IMR-90 (cell line): ENCODE measurements around the gene TGFB2. TPM values are rescaled to one million over a fixed set of nuclear protein-coding genes. Genes with fewer than 3 reads are reported as not detected.

Experiments
- ATAC-seq: fragments of 200-7000 bp; cut with Tn5 transposase; 2 replicates; pipeline ENCODE4 v1.9.1; 2020; ENCODE audit warnings: low read depth, mild to moderate bottlenecking, moderate library complexity
- BruUV-seq: library from RNA; stranded (reverse); fragments of 400-500 nt; replicated peaks from 2 replicates; lab custom pipeline; 2021; lab: Mats Ljungman, UMichigan
- CTCF ChIA-PET: fragments of 300-600 bp; formaldehyde crosslinking; extraction: SDS; loops from one replicate; lab custom pipeline; 2021; ENCODE audit warnings: antibody characterized with exemption; lab: Yijun Ruan, JAX
- POLR2A ChIA-PET: fragments of 300-600 bp; sonication (Branson Sonifier 250); formaldehyde crosslinking; loops from one replicate; lab custom pipeline; 2022; ENCODE audit warnings: antibody characterized with exemption; ENCODE audit not compliant: unreplicated experiment; lab: Charles Lee
- DNase-seq: peaks from one replicate; pipeline ENCODE4 v3.0.0; 2013
- H2AFZ ChIP-seq: replicated peaks from 2 replicates; pipeline ENCODE3; 2013; ENCODE audit warnings: low read length, mild to moderate bottlenecking; ENCODE audit not compliant: poor library complexity
- H2AK5ac ChIP-seq: 2 replicates; pipeline ENCODE4 v1.6.1; 2013; ENCODE audit warnings: low read depth, low read length, inconsistent platforms
- H2AK9ac ChIP-seq: replicated peaks from 2 replicates; pipeline ENCODE3; 2013; ENCODE audit warnings: mild to moderate bottlenecking, low read depth, low read length, moderate library complexity; ENCODE audit not compliant: poor library complexity
- H2BK120ac ChIP-seq: 2 replicates; pipeline ENCODE4 v1.6.1; 2013; ENCODE audit warnings: low read depth, low read length, inconsistent platforms
- H2BK15ac ChIP-seq: 3 replicates; pipeline ENCODE4 v1.6.1; 2013; ENCODE audit warnings: low read depth, low read length, inconsistent platforms
- H2BK20ac ChIP-seq: 2 replicates; pipeline ENCODE4 v1.6.1; 2013; ENCODE audit warnings: low read depth, mild to moderate bottlenecking, inconsistent platforms, low read length, moderate library complexity
- H2BK5ac ChIP-seq: 2 replicates; pipeline ENCODE4 v1.6.1; 2013; ENCODE audit warnings: mild to moderate bottlenecking, low read depth, low read length, inconsistent platforms; ENCODE audit not compliant: poor library complexity, severe bottlenecking
- H3K14ac ChIP-seq: replicated peaks from 2 replicates; pipeline ENCODE4 v1.6.1; 2013; ENCODE audit warnings: low read depth, low read length, inconsistent platforms
- H3K18ac ChIP-seq: 2 replicates; pipeline ENCODE4 v1.6.1; 2013; ENCODE audit warnings: low read depth, low read length, control low read depth
- H3K23ac ChIP-seq: 2 replicates; pipeline ENCODE4 v1.6.1; 2013; ENCODE audit warnings: low read depth, low read length, inconsistent platforms
- H3K27ac ChIP-seq: 2 replicates; pipeline ENCODE4 v1.5.1; 2013; ENCODE audit warnings: mild to moderate bottlenecking, control low read depth, low read length; ENCODE audit not compliant: insufficient read depth
- H3K27me3 ChIP-seq: 2 replicates; pipeline ENCODE4 v1.6.1; 2013; ENCODE audit warnings: low read length; ENCODE audit not compliant: control insufficient read depth, insufficient read depth
- H3K36me3 ChIP-seq: 2 replicates; pipeline ENCODE4 v1.6.1; 2013; ENCODE audit warnings: low read length, mixed read lengths; ENCODE audit not compliant: control insufficient read depth, insufficient read depth
- H3K4ac ChIP-seq: 2 replicates; pipeline ENCODE4 v1.6.1; 2013; ENCODE audit warnings: low read depth, low read length, inconsistent platforms
- H3K4me1 ChIP-seq: 2 replicates; pipeline ENCODE4 v1.6.1; 2013; ENCODE audit warnings: low read length, mixed read lengths; ENCODE audit not compliant: control insufficient read depth, insufficient read depth
- H3K4me2 ChIP-seq: 2 replicates; pipeline ENCODE4 v1.6.1; 2013; ENCODE audit warnings: low read depth, mild to moderate bottlenecking, control low read depth, low read length, moderate library complexity
- H3K4me3 ChIP-seq: 2 replicates; pipeline ENCODE4 v1.5.1; 2013; ENCODE audit warnings: low read depth, mild to moderate bottlenecking, control low read depth, low read length, moderate library complexity; ENCODE audit not compliant: insufficient read depth
- H3K56ac ChIP-seq: 2 replicates; pipeline ENCODE4 v1.6.1; 2013; ENCODE audit warnings: low read length, inconsistent platforms; ENCODE audit not compliant: insufficient read depth; ENCODE audit errors: extremely low read depth
- H3K79me1 ChIP-seq, 2 experiments: 2 replicates each; pipeline ENCODE4 v1.6.1; 2013; ENCODE audit warnings: low read length in 2 of 2, inconsistent platforms in 1 of 2, low read depth in 1 of 2
- H3K9ac ChIP-seq: 2 replicates; pipeline ENCODE4 v1.6.1; 2013; ENCODE audit warnings: low read depth, low read length, control low read depth
- H3K9me1 ChIP-seq: 2 replicates; pipeline ENCODE4 v1.6.1; 2013; ENCODE audit warnings: low read length, inconsistent platforms; ENCODE audit not compliant: insufficient read depth
- H3K9me3 ChIP-seq: 2 replicates; pipeline ENCODE4 v1.6.1; 2013; ENCODE audit warnings: low read length; ENCODE audit not compliant: control insufficient read depth, insufficient read depth
- H4K20me1 ChIP-seq: 2 replicates; pipeline ENCODE4 v1.6.1; 2013; ENCODE audit warnings: low read length, inconsistent platforms; ENCODE audit not compliant: insufficient read depth
- H4K5ac ChIP-seq: 2 replicates; pipeline ENCODE4 v1.6.1; 2013; ENCODE audit warnings: mild to moderate bottlenecking, low read depth, low read length, control low read depth
- H4K8ac ChIP-seq, 2 experiments: 2 replicates each; pipeline ENCODE4 v1.6.1; 2013; ENCODE audit warnings: low read depth in 2 of 2, low read length in 2 of 2, control low read depth in 1 of 2, inconsistent platforms in 1 of 2
- H4K91ac ChIP-seq: 2 replicates; pipeline ENCODE4 v1.6.1; 2013; ENCODE audit warnings: low read depth, low read length, inconsistent platforms; ENCODE audit not compliant: insufficient read depth
- CEBPB ChIP-seq: IDR thresholded peaks from 2 replicates; pipeline ENCODE4 v1.6.1; 2012; ENCODE audit warnings: low read depth, low read length, improper control_type of control experiment
- CHD1 ChIP-seq: IDR thresholded peaks from 2 replicates; pipeline ENCODE4 v1.6.1; 2012; ENCODE audit warnings: low read depth, low read length, improper control_type of control experiment
- CTCF ChIP-seq: conservative IDR thresholded peaks from 2 replicates; pipeline ENCODE4 v1.5.1; 2012; ENCODE audit warnings: mild to moderate bottlenecking, low read depth, low read length, improper control_type of control experiment
- ELK1 ChIP-seq: fragments of 150-350 bp; IDR thresholded peaks from 2 replicates; pipeline ENCODE4 v1.6.1; 2016; ENCODE audit warnings: low read depth, mild to moderate bottlenecking, low read length, moderate library complexity, borderline replicate concordance
- FOS ChIP-seq: fragments of 150-350 bp; IDR thresholded peaks from 2 replicates; pipeline ENCODE4 v1.6.1; 2016; ENCODE audit warnings: low read depth, low read length
- MAZ ChIP-seq: IDR thresholded peaks from 2 replicates; pipeline ENCODE4 v1.6.1; 2012; ENCODE audit warnings: low read depth, mild to moderate bottlenecking, low read length, improper control_type of control experiment, moderate library complexity, borderline replicate concordance
- MXI1 ChIP-seq: IDR thresholded peaks from 2 replicates; pipeline ENCODE4 v1.6.1; 2012; ENCODE audit warnings: low read depth, mild to moderate bottlenecking, low read length, moderate library complexity, borderline replicate concordance
- NFE2L2 ChIP-seq: fragments of 150-350 bp; IDR thresholded peaks from 2 replicates; pipeline ENCODE4 v1.6.1; 2016; ENCODE audit warnings: low read depth, mild to moderate bottlenecking, low read length
- POLR2A ChIP-seq: IDR thresholded peaks from 2 replicates; pipeline ENCODE4 v1.6.1; 2012; ENCODE audit warnings: mild to moderate bottlenecking, low read depth, low read length
- RAD21 ChIP-seq: IDR thresholded peaks from 2 replicates; pipeline ENCODE4 v1.6.1; 2012; ENCODE audit warnings: low read length, improper control_type of control experiment
- RCOR1 ChIP-seq: IDR thresholded peaks from 2 replicates; pipeline ENCODE4 v1.6.1; 2012; ENCODE audit warnings: mild to moderate bottlenecking, low read length, improper control_type of control experiment; ENCODE audit not compliant: insufficient replicate concordance
- RFX5 ChIP-seq: IDR thresholded peaks from 2 replicates; pipeline ENCODE4 v1.8.0; 2012; ENCODE audit warnings: low read depth, mild to moderate bottlenecking, low read length, moderate library complexity
- SMC3 ChIP-seq: fragments of 150-350 bp; IDR thresholded peaks from 2 replicates; pipeline ENCODE4 v1.6.1; 2016; ENCODE audit warnings: low read depth, mild to moderate bottlenecking, antibody characterized with exemption, low read length, moderate library complexity
- WGBS, 2 experiments: methylation state at CpG; one replicate each; pipeline versions ENCODE4 v1.1.5 to v1.1.7; 2013; ENCODE audit warnings: missing lambda C conversion rate in 2 of 2; ENCODE audit not compliant: insufficient read length in 1 of 2; ENCODE audit errors: extremely low coverage in 2 of 2; 5-methylcytosine and 5-hydroxymethylcytosine counted together
- dilution Hi-C: fragments of 300-500 bp; cut with HindIII; formaldehyde crosslinking; loops from one replicate; pipeline ENCODE4 v1.14.3; 2018; ENCODE audit warnings: low sequenced_read_pairs; ENCODE audit not compliant: unreplicated experiment
- in situ Hi-C: fragments of 300-500 bp; cut with MboI; formaldehyde crosslinking; loops from 3 replicates; pipeline ENCODE4 v1.14.3; 2019; ENCODE audit warnings: low sequenced_read_pairs, inconsistent platforms, mixed read lengths
- intact Hi-C: fragments of 100-400 bp; cut with micrococcal nuclease; formaldehyde crosslinking; loops from 2 replicates; pipeline ENCODE4 v1.10.0; 2022
- polyA plus RNA-seq, 3 experiments: library from polyadenylated mRNA; depleted of rRNA; stranded (reverse); fragments of >200 nt; gene quantifications; 2 replicates each; pipeline ENCODE4 v1.2.3, GENCODE V29; 2012; ENCODE audit warnings: low replicate concordance in 1 of 3
- total RNA-seq: library from RNA; depleted of rRNA; stranded (reverse); fragments of >200 nt; gene quantifications from 2 replicates; pipeline ENCODE4 v1.2.3, GENCODE V29; 2012
- TF ChIP-seq, protein P1 (sequence below): fragments of 150-350 bp; IDR thresholded peaks from 2 replicates; pipeline ENCODE4 v1.6.1; 2017; ENCODE audit warnings: mild to moderate bottlenecking, antibody characterized with exemption, low read length, low read depth

TGFB2 gene
- total and polyA plus RNA-seq, 2 of the 4 experiments (the other 2 are of a cell fraction): 3.7 to 3.8 TPM

DNA sequence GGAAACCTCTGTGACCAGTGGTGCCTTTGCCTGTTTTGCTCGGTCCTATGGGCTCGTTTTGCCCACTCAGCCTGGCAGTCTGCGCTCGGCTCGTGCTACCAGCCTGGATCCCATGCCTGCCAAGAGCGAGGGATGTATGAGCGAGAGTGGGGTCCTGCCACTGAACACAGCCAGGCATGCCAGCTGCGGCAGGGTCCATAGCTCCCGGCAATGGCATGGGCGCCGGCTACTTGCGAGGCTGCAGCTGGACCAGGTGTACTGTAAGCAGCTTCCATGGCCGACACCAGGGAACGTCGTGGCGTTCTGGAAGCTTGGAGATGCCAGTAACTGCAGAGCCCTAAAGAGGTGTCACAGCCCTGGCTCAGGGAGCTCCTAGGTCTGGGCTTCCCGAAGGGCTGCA is 22.4 kb upstream of the TGFB2 start:
- Histone ChIP-seq H2BK20ac (no peak overlapping the region), H3K4me1 (peaks cover 2% of the 10 kb centered on the region; the same call in 1 of the 2 replicates), H3K9me1 (no peaks in the 10 kb centered on the region), H3K4me3 (no peak overlapping the region), H3K18ac (no peak overlapping the region), H3K27me3 (no peaks in the 10 kb centered on the region), H2BK15ac (no peak overlapping the region), H2BK120ac (no peak overlapping the region), H4K8ac (no peak overlapping the region), H2BK5ac (no peak overlapping the region), H2AFZ (no peak overlapping the region), H3K27ac (no peak overlapping the region), H3K23ac (no peak overlapping the region), H3K4me2 (no peak overlapping the region), H3K9me3 (no peaks in the 10 kb centered on the region), H3K14ac (no peak overlapping the region), H3K79me1 (peaks cover 0 to 3% of the 10 kb centered on the region in 2 experiments; a peak in 2 of 4 replicates), H3K4ac (no peak overlapping the region), H3K9ac (no peak overlapping the region), H2AK9ac (peak overlapping the region; percentile 70), H3K56ac (no peak overlapping the region), H4K91ac (no peak overlapping the region), H3K36me3 (peaks cover 11% of the 10 kb centered on the region), H4K5ac (no peak overlapping the region), H4K20me1 (no peaks in the 10 kb centered on the region), H2AK5ac (no peak overlapping the region)
- intact Hi-C loops (no loop called here), in situ Hi-C loops (loop anchor here (10.0 kb wide), 2 partner anchors 1342 to 1492 kb away; no protein-coding TSS in a partner anchor), dilution Hi-C loops (no loop called here)
- DNase-seq: no peak
- ChIA-PET CTCF (no interaction called here), POLR2A (no interaction called here)
- no peak for ATAC-seq
- no TSS peak for BruUV-seq
- WGBS, 2 experiments: 98% methylated on average over 16 of the region's 17 CpGs; no CpG with 5 or more reads in 1 of the 2 experiments
- no peak for TF ChIP-seq NFE2L2
- TF ChIP-seq CTCF: no peak
- TF ChIP-seq FOS: no peak
- TF ChIP-seq MAZ: no peak
- no peak for TF ChIP-seq CEBPB
- TF ChIP-seq SMC3: no peak
- TF ChIP-seq, protein P1, sequence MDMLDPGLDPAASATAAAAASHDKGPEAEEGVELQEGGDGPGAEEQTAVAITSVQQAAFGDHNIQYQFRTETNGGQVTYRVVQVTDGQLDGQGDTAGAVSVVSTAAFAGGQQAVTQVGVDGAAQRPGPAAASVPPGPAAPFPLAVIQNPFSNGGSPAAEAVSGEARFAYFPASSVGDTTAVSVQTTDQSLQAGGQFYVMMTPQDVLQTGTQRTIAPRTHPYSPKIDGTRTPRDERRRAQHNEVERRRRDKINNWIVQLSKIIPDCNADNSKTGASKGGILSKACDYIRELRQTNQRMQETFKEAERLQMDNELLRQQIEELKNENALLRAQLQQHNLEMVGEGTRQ: no peak
- no peak for TF ChIP-seq CHD1
- TF ChIP-seq MXI1: no peak
- no peak for TF ChIP-seq POLR2A
- no peak for TF ChIP-seq ELK1
- TF ChIP-seq RAD21: no peak
- TF ChIP-seq RFX5: no peak
- TF ChIP-seq RCOR1: no peak
